KMS-11 (cell line): Measurements from ENCODE around the gene EXOC4.

ENCODE experiments used
- H2AFZ ChIP-seq: fragments of 200-600 bp; sonication (generic); 2 replicates; pipeline ENCODE4 v1.6.1; 2016; ENCODE audit warnings: antibody characterized with exemption, mixed run types, low read depth
- H3K27ac ChIP-seq: fragments of 200-600 bp; sonication (generic); 2 replicates; pipeline ENCODE4 v1.6.1; 2016; ENCODE audit warnings: mild to moderate bottlenecking, mixed run types
- H3K27me3 ChIP-seq: fragments of 200-600 bp; sonication (generic); 2 replicates; pipeline ENCODE4 v1.6.1; 2017; ENCODE audit warnings: mild to moderate bottlenecking, low read depth, mixed run types, moderate library complexity; ENCODE audit not compliant: insufficient read depth
- H3K36me3 ChIP-seq: fragments of 200-600 bp; sonication (generic); 2 replicates; pipeline ENCODE4 v1.6.1; 2017; ENCODE audit warnings: mild to moderate bottlenecking, mixed run types; ENCODE audit not compliant: insufficient read depth
- H3K4me1 ChIP-seq: fragments of 200-600 bp; sonication (generic); 2 replicates; pipeline ENCODE4 v1.6.1; 2016; ENCODE audit warnings: mild to moderate bottlenecking, low read depth, mixed run types; ENCODE audit not compliant: poor library complexity, severe bottlenecking
- H3K4me2 ChIP-seq: fragments of 200-600 bp; sonication (generic); 2 replicates; pipeline ENCODE4 v1.7.0; 2016; ENCODE audit warnings: mild to moderate bottlenecking, mixed run types
- H3K4me3 ChIP-seq: fragments of 200-600 bp; sonication (generic); IDR thresholded peaks from 2 replicates; pipeline ENCODE4 v1.6.1; 2017; ENCODE audit warnings: low read depth, low read length, mixed read lengths; ENCODE audit not compliant: insufficient read depth
- H3K79me2 ChIP-seq: fragments of 200-600 bp; sonication (generic); 2 replicates; pipeline ENCODE4 v1.6.1; 2016; ENCODE audit warnings: low read depth, mixed run types; ENCODE audit not compliant: insufficient read depth
- H3K9ac ChIP-seq: fragments of 200-600 bp; sonication (generic); 2 replicates; pipeline ENCODE4 v1.6.1; 2016; ENCODE audit warnings: mild to moderate bottlenecking, mixed run types
- H4K20me1 ChIP-seq: fragments of 200-600 bp; sonication (generic); 2 replicates; pipeline ENCODE4 v1.6.1; 2016; ENCODE audit warnings: mild to moderate bottlenecking, mixed run types; ENCODE audit not compliant: insufficient read depth
- TF ChIP-seq, protein P1 (sequence below): fragments of 200-600 bp; sonication (generic); conservative IDR thresholded peaks from 2 replicates; pipeline ENCODE4 v1.6.1; 2017; ENCODE audit warnings: low read depth, mild to moderate bottlenecking, antibody characterized with exemption, low read length, moderate library complexity, mixed read lengths

The EXOC4 gene

GRCh38 chr7:133364959-133365690 is 112.2 kb downstream of the EXOC4 start:
- H3K9ac ChIP-seq = no peak overlapping the region
- H3K27ac ChIP-seq = no peak overlapping the region
- no peak overlapping the region for H3K4me2 ChIP-seq
- no peaks in the 10 kb centered on the region for H4K20me1 ChIP-seq
- no peak overlapping the region for H2AFZ ChIP-seq
- no peak overlapping the region for H3K4me3 ChIP-seq
- TF ChIP-seq, protein P1, sequence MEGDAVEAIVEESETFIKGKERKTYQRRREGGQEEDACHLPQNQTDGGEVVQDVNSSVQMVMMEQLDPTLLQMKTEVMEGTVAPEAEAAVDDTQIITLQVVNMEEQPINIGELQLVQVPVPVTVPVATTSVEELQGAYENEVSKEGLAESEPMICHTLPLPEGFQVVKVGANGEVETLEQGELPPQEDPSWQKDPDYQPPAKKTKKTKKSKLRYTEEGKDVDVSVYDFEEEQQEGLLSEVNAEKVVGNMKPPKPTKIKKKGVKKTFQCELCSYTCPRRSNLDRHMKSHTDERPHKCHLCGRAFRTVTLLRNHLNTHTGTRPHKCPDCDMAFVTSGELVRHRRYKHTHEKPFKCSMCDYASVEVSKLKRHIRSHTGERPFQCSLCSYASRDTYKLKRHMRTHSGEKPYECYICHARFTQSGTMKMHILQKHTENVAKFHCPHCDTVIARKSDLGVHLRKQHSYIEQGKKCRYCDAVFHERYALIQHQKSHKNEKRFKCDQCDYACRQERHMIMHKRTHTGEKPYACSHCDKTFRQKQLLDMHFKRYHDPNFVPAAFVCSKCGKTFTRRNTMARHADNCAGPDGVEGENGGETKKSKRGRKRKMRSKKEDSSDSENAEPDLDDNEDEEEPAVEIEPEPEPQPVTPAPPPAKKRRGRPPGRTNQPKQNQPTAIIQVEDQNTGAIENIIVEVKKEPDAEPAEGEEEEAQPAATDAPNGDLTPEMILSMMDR = no peak
- no peaks in the 10 kb centered on the region for H3K4me1 ChIP-seq
- no peaks in the 10 kb centered on the region for H3K79me2 ChIP-seq
- no peaks in the 10 kb centered on the region for H3K27me3 ChIP-seq
- no peaks in the 10 kb centered on the region for H3K36me3 ChIP-seq

DNA sequence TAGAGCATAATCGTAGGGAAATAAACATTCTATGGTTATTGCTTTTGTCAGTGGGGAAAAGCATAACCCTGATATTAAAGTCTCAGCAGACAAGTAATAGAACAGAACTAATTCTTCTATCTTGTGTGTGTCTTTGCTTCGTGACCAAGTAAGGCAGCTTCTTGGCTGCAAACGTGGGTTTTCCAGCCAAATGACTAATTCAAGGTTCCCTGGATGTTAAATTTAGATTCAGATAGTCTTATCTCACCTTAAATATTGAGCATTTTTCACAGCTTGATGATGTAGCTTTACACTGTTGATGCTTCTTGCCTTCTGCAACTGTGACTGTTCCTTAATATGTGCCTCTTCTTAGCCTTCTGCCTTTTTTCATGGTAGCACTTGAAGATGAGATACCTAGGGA is 113.0 kb downstream of the EXOC4 start:
- Histone ChIP-seq H4K20me1 (no peaks in the 10 kb centered on the region), H3K27me3 (no peaks in the 10 kb centered on the region), H3K79me2 (no peaks in the 10 kb centered on the region), H3K4me1 (no peaks in the 10 kb centered on the region), H3K4me2 (no peak overlapping the region), H3K27ac (no peak overlapping the region), H3K9ac (no peak overlapping the region), H3K4me3 (no peak overlapping the region), H3K36me3 (no peaks in the 10 kb centered on the region), H2AFZ (no peak overlapping the region)
- TF ChIP-seq, protein P1 = no peak

DNA sequence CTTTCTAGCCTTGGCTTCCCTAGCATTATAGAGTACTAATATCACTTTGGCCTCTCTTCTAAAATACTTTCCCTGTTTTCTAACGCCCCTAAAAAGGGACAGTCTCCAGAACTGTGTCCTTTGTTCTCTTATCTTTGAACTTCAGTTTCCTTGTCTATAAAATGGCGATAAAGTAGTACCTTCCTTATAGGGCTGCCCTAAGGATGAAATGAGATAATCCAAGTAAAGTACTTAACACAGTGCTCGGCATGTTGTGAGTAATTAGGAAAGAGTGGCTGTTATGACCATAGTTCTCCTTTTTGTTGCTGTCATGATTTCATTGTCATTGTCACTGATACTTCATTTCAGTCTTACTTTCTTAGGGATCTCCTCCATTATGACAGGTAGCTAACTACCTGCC is 114.7 kb downstream of the EXOC4 start:
- H3K79me2 ChIP-seq = no peaks in the 10 kb centered on the region
- H3K9ac ChIP-seq = no peak overlapping the region
- no peaks in the 10 kb centered on the region for H3K4me1 ChIP-seq
- no peaks in the 10 kb centered on the region for H3K27me3 ChIP-seq
- H4K20me1 ChIP-seq = no peaks in the 10 kb centered on the region
- no peak overlapping the region for H3K4me2 ChIP-seq
- H3K36me3 ChIP-seq = no peaks in the 10 kb centered on the region
- H3K4me3 ChIP-seq = no peak overlapping the region
- no peak overlapping the region for H2AFZ ChIP-seq
- TF ChIP-seq, protein P1 = no peak
- H3K27ac ChIP-seq = no peak overlapping the region

GRCh38 chr7:133369130-133369529 is 116.3 kb downstream of the EXOC4 start:
- H3K9ac ChIP-seq = no peak overlapping the region
- H2AFZ ChIP-seq = no peak overlapping the region
- H3K36me3 ChIP-seq = no peaks in the 10 kb centered on the region
- H3K4me2 ChIP-seq = no peak overlapping the region
- H3K4me1 ChIP-seq = no peaks in the 10 kb centered on the region
- no peaks in the 10 kb centered on the region for H3K27me3 ChIP-seq
- no peak overlapping the region for H3K27ac ChIP-seq
- H3K79me2 ChIP-seq = no peaks in the 10 kb centered on the region
- no peak overlapping the region for H3K4me3 ChIP-seq
- TF ChIP-seq, protein P1 = no peak
- H4K20me1 ChIP-seq = no peaks in the 10 kb centered on the region
